Stimulated activated CD8-positive, alpha-beta memory T cell treated with anti-CD3 and anti-CD28 coated beads, Interleukin-12 subunit alpha, Interleukin-12 subunit beta, amount 100 ng/mL, for 24 hours (primary cell): ENCODE data around the gene CHRNA3.
A peak's percentile ranks its signal among the peaks of the same experiment; 100 is the strongest.

Experiments
- DNase-seq: peaks from one replicate; pipeline ENCODE4 v3.0.0-alpha.2; 2020; ENCODE audit errors: extremely low read depth

CHRNA3 gene

GRCh38 chr15:78636378-78636859, 15.6 kb upstream of the CHRNA3 start:
- no peak for DNase-seq

DNA sequence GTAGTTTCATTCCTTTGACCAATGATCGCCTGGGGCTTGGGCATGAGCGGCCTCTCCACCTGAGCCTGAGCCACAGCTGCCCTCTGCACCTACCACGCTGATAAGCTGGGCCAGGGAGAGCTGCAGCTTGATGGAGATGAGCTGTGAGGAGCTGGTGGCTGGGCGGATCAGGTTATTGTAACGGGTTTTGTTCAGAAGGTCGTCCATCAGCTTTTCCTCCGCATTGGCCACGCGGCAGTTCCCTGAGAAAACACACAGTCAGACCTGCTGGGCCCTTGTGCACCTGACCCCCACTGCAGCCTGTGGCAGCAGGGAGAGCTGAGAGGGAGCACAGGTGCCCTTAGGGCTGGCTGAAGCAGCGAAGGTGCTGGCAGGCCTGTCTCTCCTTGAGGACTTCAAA, 14.6 kb upstream of the CHRNA3 start:
- DNase-seq = no peak

DNA sequence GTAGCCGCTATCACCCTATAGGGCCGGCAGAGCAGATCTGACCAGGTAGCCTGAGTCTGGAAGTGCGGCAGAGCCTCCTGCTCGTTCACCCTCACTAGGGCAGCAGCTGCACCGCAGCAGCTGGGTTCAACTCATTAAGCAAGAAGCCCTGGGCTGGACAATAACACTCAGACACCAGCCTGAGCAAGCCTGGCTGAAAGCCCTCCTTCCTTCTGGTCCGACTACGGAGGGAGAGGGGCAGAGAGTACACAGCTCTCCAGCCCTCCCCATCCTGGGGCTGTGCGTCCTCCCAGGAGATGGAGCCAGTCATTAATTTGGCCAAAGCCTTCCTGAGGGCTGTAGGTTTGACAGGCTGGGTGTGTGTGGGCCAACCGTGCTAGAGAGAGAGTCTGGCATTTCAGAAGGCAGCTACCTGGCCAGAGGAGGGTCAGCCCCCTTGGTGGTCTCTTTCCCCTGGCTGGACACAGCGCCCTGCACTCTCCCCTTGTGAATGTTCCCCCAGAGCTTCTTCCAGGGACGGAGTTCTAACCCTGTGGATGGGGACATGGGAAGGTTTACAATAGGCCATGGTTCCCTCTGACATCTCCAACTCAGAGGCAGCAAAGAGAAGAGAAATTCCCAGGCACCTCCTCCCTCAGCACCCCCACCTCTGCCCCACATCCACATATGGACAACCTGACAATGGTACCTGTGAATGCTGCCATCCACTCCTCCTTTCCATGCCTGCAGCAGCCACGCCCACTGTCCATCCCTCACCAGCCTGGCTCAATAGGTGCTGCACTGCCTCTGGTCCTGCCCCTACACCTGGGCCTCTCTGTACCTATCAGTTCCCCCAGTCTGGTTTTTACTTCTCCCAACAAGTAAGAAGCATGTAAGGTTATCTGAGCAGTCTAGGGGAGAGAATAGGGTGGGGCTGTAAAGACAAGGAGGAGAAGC, 13.7 kb upstream of the CHRNA3 start:
- DNase-seq = no peak

- DNase-seq = no peak
Observed at GRCh38 chr15:78633348-78633747, 12.6 kb upstream of the CHRNA3 start.

DNA sequence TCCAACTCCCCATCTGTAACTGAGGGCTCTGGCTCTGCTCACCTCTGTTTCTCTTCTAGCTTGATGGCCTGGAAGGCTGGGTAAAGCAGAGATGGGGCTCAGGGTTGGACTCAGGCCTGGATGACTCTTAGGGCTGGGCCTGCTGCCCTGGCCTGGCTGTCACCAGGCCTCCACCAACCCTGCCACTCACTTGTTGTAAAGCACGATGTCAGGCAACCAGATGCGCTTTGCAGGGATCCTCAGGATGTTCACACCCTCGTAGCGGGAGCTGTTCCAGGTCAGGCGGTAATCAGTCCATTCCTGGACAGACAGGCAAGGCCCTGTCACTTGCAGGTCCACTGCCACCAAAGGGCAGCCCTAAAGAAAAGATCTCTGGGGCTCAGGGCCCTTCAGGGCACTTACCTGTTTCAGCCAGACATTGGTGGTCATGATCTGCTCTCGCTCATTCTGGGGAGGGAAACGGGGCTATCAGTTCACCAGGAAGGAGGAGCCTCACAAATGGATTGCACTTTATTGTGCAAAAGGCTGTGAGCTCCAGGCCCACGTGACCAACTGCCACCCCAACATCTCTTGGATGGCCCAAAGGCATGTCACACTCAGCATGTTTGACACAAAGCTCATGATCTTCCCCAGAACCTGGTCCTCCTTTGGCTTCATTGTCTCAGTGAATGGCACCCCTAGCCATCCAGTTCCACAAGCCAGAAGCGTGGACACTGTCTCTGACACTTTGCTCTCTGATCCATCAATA, 10.3 kb upstream of the CHRNA3 start:
- no peak for DNase-seq

- no peak for DNase-seq
Observed at GRCh38 chr15:78629716-78630065, 8.9 kb upstream of the CHRNA3 start.

- DNase-seq = no peak
Observed at GRCh38 chr15:78629031-78629715, 8.4 kb upstream of the CHRNA3 start.

DNA sequence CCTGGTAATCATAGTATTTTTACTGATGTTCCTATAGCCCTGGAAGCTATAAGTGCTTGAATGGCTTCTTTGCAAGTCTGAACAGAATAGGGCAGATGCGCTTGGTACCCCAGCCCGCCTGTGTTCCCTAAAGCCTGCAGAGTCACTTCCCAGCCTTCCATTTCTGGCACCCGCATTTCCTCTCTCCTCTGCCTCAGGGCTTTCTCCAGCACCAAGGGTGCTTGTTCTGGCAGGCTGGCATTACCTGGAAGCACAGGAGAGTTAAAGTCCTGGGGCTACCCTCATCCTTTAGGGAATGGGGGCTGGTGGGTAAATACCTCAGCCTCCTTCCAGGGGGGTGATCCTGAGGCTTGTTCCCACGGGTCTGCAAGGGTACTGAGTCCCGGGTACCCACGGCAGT, 7.4 kb upstream of the CHRNA3 start:
- no peak for DNase-seq

DNA sequence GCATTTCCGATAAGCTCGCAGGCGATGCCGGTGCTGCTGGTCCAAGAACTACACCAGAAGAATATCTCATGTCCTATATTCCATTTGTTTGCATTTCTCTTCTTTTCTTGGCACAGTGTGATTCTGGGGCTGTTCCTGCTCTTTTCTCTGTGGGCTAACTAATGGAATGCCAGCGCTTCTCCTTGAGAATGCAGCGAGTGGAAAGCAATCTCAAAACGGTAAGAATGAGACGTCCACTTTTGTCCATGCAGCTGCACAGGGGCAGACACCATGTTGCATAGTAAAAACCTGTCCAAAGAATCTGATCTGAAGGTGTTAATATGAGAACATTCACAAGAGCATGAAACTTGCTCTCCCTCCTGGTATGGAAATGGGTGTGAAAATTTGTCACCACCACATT, 6.6 kb upstream of the CHRNA3 start:
- no peak for DNase-seq

DNA sequence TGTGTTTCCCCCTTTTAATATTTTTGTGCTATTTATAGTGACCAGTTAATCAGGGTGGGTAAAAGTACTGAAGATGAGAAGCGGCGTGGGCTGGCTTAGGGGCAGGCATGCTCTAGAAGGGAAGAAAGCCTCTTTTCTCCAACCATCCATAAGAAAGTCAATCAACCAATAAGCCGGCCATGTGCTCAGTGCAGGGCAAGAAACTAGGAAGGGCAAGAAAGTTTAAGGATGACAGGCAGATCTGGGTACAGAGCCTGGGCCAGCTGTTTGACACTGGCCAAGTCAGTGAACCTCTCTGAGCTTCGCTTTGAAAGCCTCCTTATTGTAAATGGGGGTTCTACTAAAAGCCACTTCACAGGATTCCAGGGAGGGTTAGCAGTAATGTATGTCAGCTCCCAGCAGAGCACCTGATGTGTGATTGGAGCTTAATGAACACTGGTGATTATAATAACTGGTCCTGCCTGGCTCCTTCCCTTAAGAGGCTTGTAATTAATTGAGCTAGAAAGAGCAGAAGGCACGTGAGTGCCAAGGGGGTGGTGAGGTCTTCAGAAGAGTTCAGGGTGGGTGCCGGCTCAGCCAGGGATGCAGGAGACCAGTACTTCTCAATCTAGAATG, 5.7 kb upstream of the CHRNA3 start:
- DNase-seq = no peak

GRCh38 chr15:78625606-78626280, 4.9 kb upstream of the CHRNA3 start:
- DNase-seq = no peak

DNA sequence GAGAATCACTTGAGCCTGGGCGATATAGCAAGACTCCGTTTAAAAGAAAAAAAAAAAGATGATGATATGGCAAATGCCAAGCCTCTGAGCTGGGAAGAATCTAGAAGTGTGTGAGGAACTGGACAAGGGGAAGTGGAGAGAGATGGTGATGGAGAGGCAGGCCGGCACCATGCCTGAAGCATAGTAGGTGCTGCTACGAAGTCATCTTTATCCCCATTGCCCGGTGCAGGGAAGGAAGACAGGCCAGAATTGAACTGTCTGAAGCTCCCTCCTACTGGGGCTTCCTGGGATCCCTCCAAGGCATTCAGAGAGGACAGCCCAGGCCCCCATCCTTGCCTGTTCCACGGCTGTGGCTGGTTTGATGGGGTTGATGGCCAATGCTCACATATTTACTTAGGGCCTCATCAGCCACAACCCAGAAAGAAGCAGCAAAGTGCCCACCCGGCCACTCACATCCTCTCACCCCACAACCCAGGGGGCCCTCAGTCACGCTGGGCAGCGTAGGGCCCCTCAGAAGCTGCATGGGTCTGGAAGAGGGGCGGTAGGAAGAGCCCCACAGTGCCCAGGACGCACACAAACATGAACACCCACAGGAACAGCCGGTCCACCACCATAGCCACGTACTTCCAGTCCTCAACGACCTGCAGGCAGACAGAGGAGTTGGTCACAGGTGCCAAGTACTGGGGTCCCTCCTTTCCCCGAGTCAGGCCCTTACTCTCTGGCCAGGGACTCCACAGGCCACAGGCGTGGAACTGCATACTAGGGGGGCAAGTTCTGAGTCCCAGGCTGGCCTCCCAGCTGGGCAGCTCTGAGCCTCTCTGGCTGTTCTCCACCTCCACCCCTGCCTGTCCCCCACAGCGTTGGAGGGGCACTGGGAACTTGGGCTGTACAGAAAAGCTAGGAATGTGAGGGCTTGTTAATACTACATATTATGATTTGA, 4.1 kb upstream of the CHRNA3 start:
- no peak for DNase-seq

DNA sequence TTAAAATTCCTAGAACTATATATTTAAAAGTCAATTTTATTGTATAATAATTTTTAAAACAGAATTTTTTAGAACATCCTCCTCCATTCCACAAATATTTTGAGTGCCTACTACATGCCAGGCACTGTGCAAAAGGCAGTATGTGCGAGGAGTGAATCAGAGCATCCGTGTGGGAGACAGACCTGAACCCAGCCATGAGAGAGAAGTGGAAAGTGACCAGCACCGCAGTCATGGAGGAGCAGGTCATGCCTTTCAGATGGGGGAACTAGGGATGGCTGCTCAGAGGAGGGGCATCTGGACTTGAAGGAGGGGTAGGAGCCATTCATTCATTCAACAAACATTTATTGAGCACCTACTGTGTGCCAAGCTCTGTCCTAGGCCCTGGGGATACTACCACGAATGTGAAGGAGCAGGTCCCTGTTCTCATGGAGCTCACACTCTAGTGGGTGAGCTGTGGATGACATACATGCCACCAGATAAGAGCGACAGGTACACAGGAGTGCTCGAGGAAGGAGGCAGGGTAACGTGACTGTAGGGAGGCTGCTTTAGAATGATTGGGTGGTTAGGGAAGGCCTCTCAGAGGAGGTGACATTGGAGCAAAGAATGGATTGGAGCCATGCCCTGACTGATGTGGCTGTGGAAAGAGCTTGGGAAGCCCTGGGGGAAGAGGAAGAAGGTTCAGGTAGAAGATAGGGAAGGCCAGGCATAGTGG, 3.1 kb upstream of the CHRNA3 start:
- no peak for DNase-seq

GRCh38 chr15:78621810-78622402, 1.1 kb upstream of the CHRNA3 start:
- no peak for DNase-seq

GRCh38 chr15:78620021-78620526, 722 bp downstream of the CHRNA3 start:
- DNase-seq = no peak

DNA sequence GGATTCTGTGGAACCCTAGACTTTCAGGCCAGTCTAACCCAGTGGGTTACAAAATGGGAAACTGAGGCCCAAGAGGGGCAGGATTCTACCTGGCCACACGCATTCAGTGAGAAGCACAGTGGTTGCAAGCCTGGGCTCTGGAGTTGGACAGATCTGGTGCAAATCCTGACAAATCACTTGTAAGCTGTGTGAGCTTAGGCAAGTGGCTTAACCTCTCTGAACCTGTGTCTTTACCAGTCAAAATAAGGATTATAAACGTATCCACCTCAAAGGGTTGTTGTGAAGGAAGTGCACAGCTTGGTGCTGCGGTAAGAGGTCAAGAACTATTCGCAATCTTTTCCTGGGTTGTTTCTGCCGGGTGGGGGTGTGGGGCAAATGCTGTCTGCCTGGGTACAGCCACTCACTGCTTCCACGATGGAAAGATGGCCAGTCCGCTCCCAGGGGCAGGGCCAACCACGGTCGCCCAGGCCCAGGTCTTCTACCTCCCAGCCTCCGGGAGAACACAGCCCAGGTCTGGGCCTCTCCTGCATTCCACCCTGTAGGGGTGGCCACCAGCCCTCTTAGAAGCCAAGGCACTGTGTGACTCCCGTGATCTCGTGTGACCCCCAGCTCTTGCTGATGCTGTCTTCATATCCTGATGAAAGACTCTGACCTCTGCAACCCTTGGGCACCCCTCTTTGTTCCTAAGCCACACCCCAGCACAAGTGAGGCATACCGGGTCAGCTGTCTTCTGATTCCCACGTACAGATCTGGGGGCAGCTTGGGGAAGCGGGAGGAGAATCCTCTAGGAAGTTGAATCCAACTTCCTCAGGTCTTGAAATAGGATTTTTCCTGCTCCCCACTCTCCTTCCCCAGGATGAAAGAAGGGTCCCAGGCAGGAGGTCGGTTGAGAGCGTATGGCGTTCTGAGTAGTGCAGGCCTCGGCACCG, 1.5 kb downstream of the CHRNA3 start:
- no peak for DNase-seq

DNA sequence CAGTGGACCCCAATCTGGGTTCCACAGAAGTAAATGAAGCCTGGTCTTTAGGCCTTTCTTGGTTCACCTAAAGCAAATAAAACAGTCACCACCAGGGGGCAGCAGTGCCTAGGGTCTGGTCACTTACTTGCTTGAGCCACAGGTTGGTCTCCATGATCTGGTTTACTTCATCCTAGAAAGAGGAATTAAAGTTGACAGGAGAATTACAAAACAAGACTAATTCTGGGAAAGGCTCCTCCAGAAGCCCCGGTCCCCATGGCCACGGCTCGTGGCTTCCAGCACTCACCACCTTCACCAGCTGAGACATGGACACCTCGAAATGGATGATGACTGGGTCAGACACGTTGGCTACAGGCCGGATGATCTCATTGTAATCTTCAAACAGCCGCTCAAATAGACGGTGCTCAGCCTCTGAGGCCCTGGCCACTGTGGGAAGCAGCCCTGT, 2.3 kb downstream of the CHRNA3 start:
- peak; percentile 55 for DNase-seq

GRCh38 chr15:78618064-78618463, 2.7 kb downstream of the CHRNA3 start:
- DNase-seq = no peak
